ENCODE results near the gene WDR37.

- TF ChIP-seq TAF1 (IDR thresholded peaks at IDR 0.05; ENCODE audit: borderline replicate concordance, low read depth, low read length) = no peak
- TF ChIP-seq POLR2AphosphoS5 (IDR thresholded peaks at IDR 0.05; ENCODE audit: low read depth, low read length) = no peak
Measured at GRCh38 chr10:1015688-1016087, 40.5 kb upstream of the WDR37 start.
